ENCODE data around the gene FANCM. TPM values are rescaled to one million over a fixed set of nuclear protein-coding genes. Genes with fewer than 3 reads are reported as not detected.

Gene FANCM
- total RNA-seq, 1 experiment from 2014 or later, result 11.4 TPM

DNA sequence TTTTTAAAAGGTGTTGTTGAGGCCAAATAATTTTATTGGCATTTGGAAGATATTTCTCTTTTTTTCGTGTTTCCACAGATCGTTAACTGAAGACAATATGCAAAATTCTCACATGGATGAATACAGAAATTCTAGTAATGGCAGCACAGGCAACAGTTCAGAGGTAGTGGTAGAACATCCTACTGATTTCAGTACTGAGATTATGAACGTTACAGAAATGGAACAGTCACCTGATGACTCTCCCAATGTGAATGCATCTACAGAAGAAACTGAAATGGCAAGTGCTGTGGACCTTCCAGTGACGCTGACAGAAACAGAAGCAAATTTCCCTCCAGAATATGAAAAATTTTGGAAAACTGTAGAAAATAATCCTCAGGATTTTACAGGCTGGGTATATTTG lies 40.6 kb upstream of the FANCM start:
- H3K27me3 Mint-ChIP-seq (ENCODE audit: unreplicated experiment), result no peaks in the 10 kb centered on the region
- CTCF ChIA-PET, result no interaction called here
- DNase-seq, result no peak
- H3K27ac Mint-ChIP-seq (ENCODE audit: unreplicated experiment), result no peak overlapping the region
- TF ChIP-seq, protein P1, sequence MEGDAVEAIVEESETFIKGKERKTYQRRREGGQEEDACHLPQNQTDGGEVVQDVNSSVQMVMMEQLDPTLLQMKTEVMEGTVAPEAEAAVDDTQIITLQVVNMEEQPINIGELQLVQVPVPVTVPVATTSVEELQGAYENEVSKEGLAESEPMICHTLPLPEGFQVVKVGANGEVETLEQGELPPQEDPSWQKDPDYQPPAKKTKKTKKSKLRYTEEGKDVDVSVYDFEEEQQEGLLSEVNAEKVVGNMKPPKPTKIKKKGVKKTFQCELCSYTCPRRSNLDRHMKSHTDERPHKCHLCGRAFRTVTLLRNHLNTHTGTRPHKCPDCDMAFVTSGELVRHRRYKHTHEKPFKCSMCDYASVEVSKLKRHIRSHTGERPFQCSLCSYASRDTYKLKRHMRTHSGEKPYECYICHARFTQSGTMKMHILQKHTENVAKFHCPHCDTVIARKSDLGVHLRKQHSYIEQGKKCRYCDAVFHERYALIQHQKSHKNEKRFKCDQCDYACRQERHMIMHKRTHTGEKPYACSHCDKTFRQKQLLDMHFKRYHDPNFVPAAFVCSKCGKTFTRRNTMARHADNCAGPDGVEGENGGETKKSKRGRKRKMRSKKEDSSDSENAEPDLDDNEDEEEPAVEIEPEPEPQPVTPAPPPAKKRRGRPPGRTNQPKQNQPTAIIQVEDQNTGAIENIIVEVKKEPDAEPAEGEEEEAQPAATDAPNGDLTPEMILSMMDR (IDR thresholded peaks at IDR 0.05; ENCODE audit: unreplicated experiment), result no peak
- intact Hi-C loops (cut with micrococcal nuclease; ENCODE audit: unreplicated experiment), result no loop called here
- no TSS peak for BruUV-seq (replicated peaks)
- peaks cover 43% of the 10 kb centered on the region for H3K36me3 Mint-ChIP-seq (ENCODE audit: insufficient read depth, unreplicated experiment)
- no peak overlapping the region for H3K4me3 Mint-ChIP-seq (ENCODE audit: low read depth, unreplicated experiment)
- no peaks in the 10 kb centered on the region for H3K4me1 Mint-ChIP-seq (ENCODE audit: low read depth, unreplicated experiment)
- H3K9me3 Mint-ChIP-seq (ENCODE audit: low read depth, unreplicated experiment), result no peaks in the 10 kb centered on the region

DNA sequence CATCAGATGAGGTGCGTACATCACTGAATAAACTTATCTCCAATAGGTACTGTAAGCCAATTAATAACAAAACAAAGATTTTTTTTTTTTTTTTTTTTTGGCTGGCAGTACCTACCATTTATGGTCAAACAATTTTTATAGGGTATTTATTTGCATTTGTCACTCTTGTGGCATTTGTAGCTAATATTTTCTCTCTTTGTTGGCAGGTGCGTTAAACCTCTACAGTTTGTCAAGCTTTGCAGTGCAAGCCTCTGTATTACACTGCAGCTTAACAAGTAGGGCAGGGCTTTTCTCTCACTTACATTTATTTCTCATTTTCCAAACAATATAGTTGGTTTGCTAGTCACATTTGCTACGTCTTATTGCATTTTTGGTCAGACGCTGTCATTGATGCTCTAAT lies 39.5 kb upstream of the FANCM start:
- intact Hi-C loops (cut with micrococcal nuclease; ENCODE audit: unreplicated experiment), result no loop called here
- CTCF ChIA-PET, result no interaction called here
- TF ChIP-seq, protein P1 (IDR thresholded peaks at IDR 0.05; ENCODE audit: unreplicated experiment), result no peak
- H3K4me1 Mint-ChIP-seq (ENCODE audit: low read depth, unreplicated experiment), result no peaks in the 10 kb centered on the region
- H3K4me3 Mint-ChIP-seq (ENCODE audit: low read depth, unreplicated experiment), result no peak overlapping the region
- no TSS peak for BruUV-seq (replicated peaks)
- DNase-seq, result no peak
- H3K27ac Mint-ChIP-seq (ENCODE audit: unreplicated experiment), result no peak overlapping the region
- H3K9me3 Mint-ChIP-seq (ENCODE audit: low read depth, unreplicated experiment), result no peaks in the 10 kb centered on the region
- H3K27me3 Mint-ChIP-seq (ENCODE audit: unreplicated experiment), result no peaks in the 10 kb centered on the region
- peaks cover 43% of the 10 kb centered on the region for H3K36me3 Mint-ChIP-seq (ENCODE audit: insufficient read depth, unreplicated experiment)

DNA sequence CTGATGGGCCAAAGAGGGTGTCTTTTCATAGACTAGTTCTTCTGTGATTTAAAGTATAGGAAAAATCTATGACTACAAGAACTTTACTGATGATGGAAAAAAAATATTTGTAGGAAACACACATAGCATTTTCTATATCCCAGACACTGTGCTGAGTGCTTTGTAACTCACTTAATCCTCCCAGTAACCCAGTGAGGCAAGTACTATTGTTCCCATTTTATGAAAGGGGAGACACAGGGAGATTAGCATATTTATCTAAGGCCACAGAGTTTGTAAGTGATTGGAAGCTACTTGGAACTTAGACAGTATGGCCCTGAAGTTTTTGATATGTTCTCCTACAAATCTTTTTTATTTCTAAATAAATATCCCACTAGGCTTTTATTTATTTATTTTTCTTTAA lies 31.9 kb upstream of the FANCM start:
- no peak for DNase-seq
- intact Hi-C loops (cut with micrococcal nuclease; ENCODE audit: unreplicated experiment), result no loop called here
- Mint-ChIP-seq H3K27ac (ENCODE audit: unreplicated experiment) (no peak overlapping the region), H3K4me1 (ENCODE audit: low read depth, unreplicated experiment) (no peaks in the 10 kb centered on the region), H3K36me3 (ENCODE audit: insufficient read depth, unreplicated experiment) (peaks cover 28% of the 10 kb centered on the region), H3K4me3 (ENCODE audit: low read depth, unreplicated experiment) (no peak overlapping the region), H3K9me3 (ENCODE audit: low read depth, unreplicated experiment) (no peaks in the 10 kb centered on the region), H3K27me3 (ENCODE audit: unreplicated experiment) (no peaks in the 10 kb centered on the region)
- BruUV-seq (replicated peaks), result no TSS peak
- TF ChIP-seq, protein P1 (IDR thresholded peaks at IDR 0.05; ENCODE audit: unreplicated experiment), result no peak
- CTCF ChIA-PET, result no interaction called here

DNA sequence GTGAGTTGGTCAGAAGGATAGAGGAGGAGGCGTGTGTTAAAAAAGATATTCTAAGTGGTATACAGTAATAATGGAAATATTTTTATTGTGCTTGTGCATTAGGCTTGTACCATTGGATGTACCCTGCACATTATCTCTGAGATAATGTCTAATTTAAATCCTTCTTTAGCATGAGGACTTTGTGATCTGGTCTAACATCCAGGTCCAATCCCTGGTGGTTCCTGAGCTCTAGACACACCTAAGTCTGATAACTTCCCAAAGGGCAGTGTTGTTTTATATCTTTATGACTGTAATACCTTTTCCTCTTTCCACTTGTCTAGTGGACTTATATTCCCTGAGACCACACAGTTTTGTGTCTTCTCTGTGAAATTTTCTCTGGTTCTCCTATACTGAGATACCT lies 31.2 kb upstream of the FANCM start:
- Mint-ChIP-seq H3K9me3 (ENCODE audit: low read depth, unreplicated experiment) (no peaks in the 10 kb centered on the region), H3K27ac (ENCODE audit: unreplicated experiment) (no peak overlapping the region), H3K27me3 (ENCODE audit: unreplicated experiment) (no peaks in the 10 kb centered on the region), H3K4me1 (ENCODE audit: low read depth, unreplicated experiment) (no peaks in the 10 kb centered on the region), H3K36me3 (ENCODE audit: insufficient read depth, unreplicated experiment) (peaks cover 20% of the 10 kb centered on the region), H3K4me3 (ENCODE audit: low read depth, unreplicated experiment) (no peak overlapping the region)
- no peak for DNase-seq
- no TSS peak for BruUV-seq (replicated peaks)
- TF ChIP-seq, protein P1 (IDR thresholded peaks at IDR 0.05; ENCODE audit: unreplicated experiment), result no peak
- CTCF ChIA-PET, result interaction anchor here (0.5 kb wide), 1 partner anchor 164 kb away, joined by 3 read pairs; no protein-coding TSS in a partner anchor
- intact Hi-C loops (cut with micrococcal nuclease; ENCODE audit: unreplicated experiment), result no loop called here

All from Calu3 (cell line).